ENCODE measurements around the gene INPP5J. TPM values are rescaled to one million over a fixed set of nuclear protein-coding genes. Genes with fewer than 3 reads are reported as not detected.

INPP5J gene
- total RNA-seq, 1 experiment from 2014 or later = 6.2 TPM

- TF ChIP-seq, protein P1, sequence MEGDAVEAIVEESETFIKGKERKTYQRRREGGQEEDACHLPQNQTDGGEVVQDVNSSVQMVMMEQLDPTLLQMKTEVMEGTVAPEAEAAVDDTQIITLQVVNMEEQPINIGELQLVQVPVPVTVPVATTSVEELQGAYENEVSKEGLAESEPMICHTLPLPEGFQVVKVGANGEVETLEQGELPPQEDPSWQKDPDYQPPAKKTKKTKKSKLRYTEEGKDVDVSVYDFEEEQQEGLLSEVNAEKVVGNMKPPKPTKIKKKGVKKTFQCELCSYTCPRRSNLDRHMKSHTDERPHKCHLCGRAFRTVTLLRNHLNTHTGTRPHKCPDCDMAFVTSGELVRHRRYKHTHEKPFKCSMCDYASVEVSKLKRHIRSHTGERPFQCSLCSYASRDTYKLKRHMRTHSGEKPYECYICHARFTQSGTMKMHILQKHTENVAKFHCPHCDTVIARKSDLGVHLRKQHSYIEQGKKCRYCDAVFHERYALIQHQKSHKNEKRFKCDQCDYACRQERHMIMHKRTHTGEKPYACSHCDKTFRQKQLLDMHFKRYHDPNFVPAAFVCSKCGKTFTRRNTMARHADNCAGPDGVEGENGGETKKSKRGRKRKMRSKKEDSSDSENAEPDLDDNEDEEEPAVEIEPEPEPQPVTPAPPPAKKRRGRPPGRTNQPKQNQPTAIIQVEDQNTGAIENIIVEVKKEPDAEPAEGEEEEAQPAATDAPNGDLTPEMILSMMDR (IDR thresholded peaks at IDR 0.05) = peak; percentile 46
- 0 out of 2 replicates have a peak, but pooled peaks have one; percentile 37 for TF ChIP-seq FOXK1 (CRISPR knock-in tag; IDR thresholded peaks at IDR 0.05)
- TF ChIP-seq PREB (CRISPR knock-in tag; IDR thresholded peaks at IDR 0.05; ENCODE audit: borderline replicate concordance) = no peak
- TF ChIP-seq, protein P2, sequence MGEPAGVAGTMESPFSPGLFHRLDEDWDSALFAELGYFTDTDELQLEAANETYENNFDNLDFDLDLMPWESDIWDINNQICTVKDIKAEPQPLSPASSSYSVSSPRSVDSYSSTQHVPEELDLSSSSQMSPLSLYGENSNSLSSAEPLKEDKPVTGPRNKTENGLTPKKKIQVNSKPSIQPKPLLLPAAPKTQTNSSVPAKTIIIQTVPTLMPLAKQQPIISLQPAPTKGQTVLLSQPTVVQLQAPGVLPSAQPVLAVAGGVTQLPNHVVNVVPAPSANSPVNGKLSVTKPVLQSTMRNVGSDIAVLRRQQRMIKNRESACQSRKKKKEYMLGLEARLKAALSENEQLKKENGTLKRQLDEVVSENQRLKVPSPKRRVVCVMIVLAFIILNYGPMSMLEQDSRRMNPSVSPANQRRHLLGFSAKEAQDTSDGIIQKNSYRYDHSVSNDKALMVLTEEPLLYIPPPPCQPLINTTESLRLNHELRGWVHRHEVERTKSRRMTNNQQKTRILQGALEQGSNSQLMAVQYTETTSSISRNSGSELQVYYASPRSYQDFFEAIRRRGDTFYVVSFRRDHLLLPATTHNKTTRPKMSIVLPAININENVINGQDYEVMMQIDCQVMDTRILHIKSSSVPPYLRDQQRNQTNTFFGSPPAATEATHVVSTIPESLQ (CRISPR knock-in tag; IDR thresholded peaks at IDR 0.05) = no peak
- TF ChIP-seq GRHL2 (CRISPR knock-in tag; IDR thresholded peaks at IDR 0.05; ENCODE audit: insufficient replicate concordance, severe bottlenecking) = no peak
- no peak for TF ChIP-seq JUN (CRISPR knock-in tag; IDR thresholded peaks at IDR 0.05)
- no peak for TF ChIP-seq CBFB (CRISPR knock-in tag; IDR thresholded peaks at IDR 0.05; ENCODE audit: low read depth)
- TF ChIP-seq NR2C2 (CRISPR knock-in tag; IDR thresholded peaks at IDR 0.05) = no peak
- TF ChIP-seq ZNF263 (CRISPR knock-in tag; IDR thresholded peaks at IDR 0.05; ENCODE audit: low read depth) = no peak
- TF ChIP-seq ZNF423 (CRISPR knock-in tag; IDR thresholded peaks at IDR 0.05) = peak; percentile 96
- no peak for TF ChIP-seq TCF7 (CRISPR knock-in tag; IDR thresholded peaks at IDR 0.05; ENCODE audit: low read depth)
- TF ChIP-seq ERG (CRISPR knock-in tag; IDR thresholded peaks at IDR 0.05) = no peak
- TF ChIP-seq SP1 (CRISPR knock-in tag; conservative IDR thresholded peaks at IDR 0.05) = peak; percentile 91
- TF ChIP-seq, protein P3, sequence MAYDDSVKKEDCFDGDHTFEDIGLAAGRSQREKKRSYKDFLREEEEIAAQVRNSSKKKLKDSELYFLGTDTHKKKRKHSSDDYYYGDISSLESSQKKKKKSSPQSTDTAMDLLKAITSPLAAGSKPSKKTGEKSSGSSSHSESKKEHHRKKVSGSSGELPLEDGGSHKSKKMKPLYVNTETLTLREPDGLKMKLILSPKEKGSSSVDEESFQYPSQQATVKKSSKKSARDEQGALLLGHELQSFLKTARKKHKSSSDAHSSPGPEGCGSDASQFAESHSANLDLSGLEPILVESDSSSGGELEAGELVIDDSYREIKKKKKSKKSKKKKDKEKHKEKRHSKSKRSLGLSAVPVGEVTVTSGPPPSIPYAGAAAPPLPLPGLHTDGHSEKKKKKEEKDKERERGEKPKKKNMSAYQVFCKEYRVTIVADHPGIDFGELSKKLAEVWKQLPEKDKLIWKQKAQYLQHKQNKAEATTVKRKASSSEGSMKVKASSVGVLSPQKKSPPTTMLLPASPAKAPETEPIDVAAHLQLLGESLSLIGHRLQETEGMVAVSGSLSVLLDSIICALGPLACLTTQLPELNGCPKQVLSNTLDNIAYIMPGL (CRISPR knock-in tag; IDR thresholded peaks at IDR 0.05) = 0 out of 2 replicates have a peak, but pooled peaks have one; percentile 47
- TF ChIP-seq, protein P4, sequence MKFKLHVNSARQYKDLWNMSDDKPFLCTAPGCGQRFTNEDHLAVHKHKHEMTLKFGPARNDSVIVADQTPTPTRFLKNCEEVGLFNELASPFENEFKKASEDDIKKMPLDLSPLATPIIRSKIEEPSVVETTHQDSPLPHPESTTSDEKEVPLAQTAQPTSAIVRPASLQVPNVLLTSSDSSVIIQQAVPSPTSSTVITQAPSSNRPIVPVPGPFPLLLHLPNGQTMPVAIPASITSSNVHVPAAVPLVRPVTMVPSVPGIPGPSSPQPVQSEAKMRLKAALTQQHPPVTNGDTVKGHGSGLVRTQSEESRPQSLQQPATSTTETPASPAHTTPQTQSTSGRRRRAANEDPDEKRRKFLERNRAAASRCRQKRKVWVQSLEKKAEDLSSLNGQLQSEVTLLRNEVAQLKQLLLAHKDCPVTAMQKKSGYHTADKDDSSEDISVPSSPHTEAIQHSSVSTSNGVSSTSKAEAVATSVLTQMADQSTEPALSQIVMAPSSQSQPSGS (CRISPR knock-in tag; IDR thresholded peaks at IDR 0.05; ENCODE audit: borderline replicate concordance, low read depth) = no peak
- 0 out of 2 replicates have a peak, but pooled peaks have one; percentile 31 for TF ChIP-seq ETV6 (CRISPR knock-in tag; IDR thresholded peaks at IDR 0.05)
- TF ChIP-seq, protein P5, sequence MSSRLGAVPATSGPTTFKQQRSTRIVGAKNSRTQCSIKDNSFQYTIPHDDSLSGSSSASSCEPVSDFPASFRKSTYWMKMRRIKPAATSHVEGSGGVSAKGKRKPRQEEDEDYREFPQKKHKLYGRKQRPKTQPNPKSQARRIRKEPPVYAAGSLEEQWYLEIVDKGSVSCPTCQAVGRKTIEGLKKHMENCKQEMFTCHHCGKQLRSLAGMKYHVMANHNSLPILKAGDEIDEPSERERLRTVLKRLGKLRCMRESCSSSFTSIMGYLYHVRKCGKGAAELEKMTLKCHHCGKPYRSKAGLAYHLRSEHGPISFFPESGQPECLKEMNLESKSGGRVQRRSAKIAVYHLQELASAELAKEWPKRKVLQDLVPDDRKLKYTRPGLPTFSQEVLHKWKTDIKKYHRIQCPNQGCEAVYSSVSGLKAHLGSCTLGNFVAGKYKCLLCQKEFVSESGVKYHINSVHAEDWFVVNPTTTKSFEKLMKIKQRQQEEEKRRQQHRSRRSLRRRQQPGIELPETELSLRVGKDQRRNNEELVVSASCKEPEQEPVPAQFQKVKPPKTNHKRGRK (CRISPR knock-in tag; IDR thresholded peaks at IDR 0.05; ENCODE audit: borderline replicate concordance) = no peak
Measured at GRCh38 chr22:31107178-31107893, 15.4 kb upstream of the INPP5J start, which contains the start of gene SELENOM (continued).

Measured in WTC11 (cell line).